Prostate gland (tissue), 2 donors: ENCODE data around the gene ZNF512B. TPM values are rescaled to one million over a fixed set of nuclear protein-coding genes. Genes with fewer than 3 reads are reported as not detected.

Experiments used
- DNase-seq: peaks from one replicate; pipeline ENCODE4 v3.0.0-alpha.2; 2019; ENCODE audit warnings: low spot score
- H3K27ac ChIP-seq, 2 donors: fragments of 200-600 bp; sonication (generic); 2 replicates each; pipeline ENCODE4 v1.5.1; 2017 to 2019
- H3K27me3 ChIP-seq: fragments of 200-600 bp; sonication (generic); replicated peaks from 2 replicates; pipeline ENCODE4 v1.5.1; 2019; ENCODE audit not compliant: insufficient read depth
- H3K36me3 ChIP-seq, 2 donors: fragments of 200-600 bp; sonication (generic); 1 replicate in 1 of 2; 2 replicates in 1 of 2; pipeline versions ENCODE4 v1.5.1 to v1.8.1; 2017 to 2019
- H3K4me1 ChIP-seq: fragments of 200-600 bp; sonication (generic); replicated peaks from 2 replicates; pipeline ENCODE4 v1.5.1; 2019
- H3K4me3 ChIP-seq, 2 donors: fragments of 200-600 bp; sonication (generic); 2 replicates each; pipeline ENCODE4 v1.5.1; 2017 to 2019
- H3K9me3 ChIP-seq: fragments of 200-600 bp; sonication (generic); 2 replicates; pipeline ENCODE4 v1.5.1; 2017
- POLR2A ChIP-seq: fragments of 450-650 bp; IDR thresholded peaks from one replicate; pipeline ENCODE4 v1.6.1; 2016; ENCODE audit warnings: antibody characterized with exemption, mild to moderate bottlenecking
- POLR2AphosphoS5 ChIP-seq: sonication (generic); formaldehyde crosslinking; IDR thresholded peaks from one replicate; pipeline ENCODE4 v1.6.1; 2017; ENCODE audit warnings: antibody characterized with exemption
- WGBS: methylation state at CpG from one replicate; pipeline ENCODE4 v1.1.5; 2018; 5-methylcytosine and 5-hydroxymethylcytosine counted together
- intact Hi-C: fragments of 100-400 bp; cut with DNase I; formaldehyde crosslinking; loops from one replicate; pipeline ENCODE4 v1.14.2; 2022
- total RNA-seq, 2 donors: library from RNA; depleted of rRNA; stranded (reverse); fragments of >200 nt; gene quantifications; one replicate each; pipeline ENCODE4 v1.1.0, GENCODE V29; 2016
- TF ChIP-seq, protein P1 (sequence below), 4 experiments: fragments of 200-600 bp in 2 of 4; fragments of 450-650 bp in 2 of 4; sonication (generic) in 2 of 4; IDR thresholded peaks; 1 replicate in 3 of 4; 2 replicates in 1 of 4; pipeline ENCODE4 v1.5.1; 2016 to 2019; ENCODE audit warnings: antibody characterized with exemption in 4 of 4, mild to moderate bottlenecking in 2 of 4, moderate library complexity in 2 of 4

ZNF512B gene
- total RNA-seq, 2 donors from 2014 or later: 12.2 to 24.6 TPM

- WGBS: 3% methylated on average over 25 of the region's 28 CpGs
- Histone ChIP-seq H3K27ac (peak overlapping the region; percentile 28 to 64), H3K4me3 (peak overlapping the region; percentile 32 to 93), H3K27me3 (no peaks in the 10 kb centered on the region), H3K36me3 (peaks cover 0 to 11% of the 10 kb centered on the region in 2 donors), H3K9me3 (no peaks in the 10 kb centered on the region), H3K4me1 (peaks cover 27% of the 10 kb centered on the region)
- peak; percentile 57 for DNase-seq
- intact Hi-C loops: no loop called here
- TF ChIP-seq POLR2A: peak; percentile 51
- TF ChIP-seq, protein P1, sequence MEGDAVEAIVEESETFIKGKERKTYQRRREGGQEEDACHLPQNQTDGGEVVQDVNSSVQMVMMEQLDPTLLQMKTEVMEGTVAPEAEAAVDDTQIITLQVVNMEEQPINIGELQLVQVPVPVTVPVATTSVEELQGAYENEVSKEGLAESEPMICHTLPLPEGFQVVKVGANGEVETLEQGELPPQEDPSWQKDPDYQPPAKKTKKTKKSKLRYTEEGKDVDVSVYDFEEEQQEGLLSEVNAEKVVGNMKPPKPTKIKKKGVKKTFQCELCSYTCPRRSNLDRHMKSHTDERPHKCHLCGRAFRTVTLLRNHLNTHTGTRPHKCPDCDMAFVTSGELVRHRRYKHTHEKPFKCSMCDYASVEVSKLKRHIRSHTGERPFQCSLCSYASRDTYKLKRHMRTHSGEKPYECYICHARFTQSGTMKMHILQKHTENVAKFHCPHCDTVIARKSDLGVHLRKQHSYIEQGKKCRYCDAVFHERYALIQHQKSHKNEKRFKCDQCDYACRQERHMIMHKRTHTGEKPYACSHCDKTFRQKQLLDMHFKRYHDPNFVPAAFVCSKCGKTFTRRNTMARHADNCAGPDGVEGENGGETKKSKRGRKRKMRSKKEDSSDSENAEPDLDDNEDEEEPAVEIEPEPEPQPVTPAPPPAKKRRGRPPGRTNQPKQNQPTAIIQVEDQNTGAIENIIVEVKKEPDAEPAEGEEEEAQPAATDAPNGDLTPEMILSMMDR (IDR thresholded peaks at IDR 0.05): peak in 1 of 4 experiments; percentile 34
- peak; percentile 66 for TF ChIP-seq POLR2AphosphoS5
Measured at GRCh38 chr20:63957004-63957689, 12.6 kb downstream of the ZNF512B start.

DNA sequence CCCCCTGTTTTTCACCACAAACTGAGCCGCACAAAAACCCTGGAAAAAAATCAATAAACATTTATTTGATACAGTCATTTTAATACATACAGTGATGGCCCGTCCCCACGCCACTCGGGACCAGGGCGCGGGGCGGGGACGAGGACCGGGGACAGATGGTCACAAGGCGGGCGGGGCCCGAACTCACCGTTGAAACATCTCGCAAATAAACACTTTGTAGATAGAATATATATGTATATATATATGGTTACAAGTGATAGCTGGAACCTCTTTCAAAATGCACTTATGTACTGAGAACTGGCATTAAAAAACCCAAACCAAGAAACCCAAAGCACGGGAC, 13.1 kb downstream of the ZNF512B start:
- Histone ChIP-seq H3K27ac (peak overlapping the region; percentile 28 to 64), H3K36me3 (peaks cover 0 to 11% of the 10 kb centered on the region in 2 donors), H3K9me3 (no peaks in the 10 kb centered on the region), H3K27me3 (no peaks in the 10 kb centered on the region), H3K4me3 (peak overlapping the region; percentile 32 to 93), H3K4me1 (peaks cover 32% of the 10 kb centered on the region)
- WGBS: 2% methylated on average over 15 of the region's 15 CpGs
- no peak for DNase-seq
- intact Hi-C loops: no loop called here
- no peak for TF ChIP-seq POLR2A
- TF ChIP-seq, protein P1 (IDR thresholded peaks at IDR 0.05): no peak
- TF ChIP-seq POLR2AphosphoS5: no peak

- Histone ChIP-seq H3K27ac (peak within 1 kb of the TSS; percentile 88 to 92), H3K27me3 (no peaks in the 10 kb centered on the region), H3K4me3 (peak within 1 kb of the TSS; percentile 93 to 98), H3K4me1 (peaks cover 36% of the 10 kb centered on the region), H3K9me3 (no peaks in the 10 kb centered on the region), H3K36me3 (peaks cover 0 to 11% of the 10 kb centered on the region in 2 donors)
- DNase-seq: peak; percentile 92
- WGBS: under 1% methylated on average over 61 of the region's 105 CpGs
- intact Hi-C loops: no loop called here
- peak; percentile 51 for TF ChIP-seq POLR2A
- TF ChIP-seq, protein P1 (IDR thresholded peaks at IDR 0.05): peak in 1 of 4 experiments; percentile 29
- TF ChIP-seq POLR2AphosphoS5: peak; percentile 86
Measured at GRCh38 chr20:63955827-63956663, 13.7 kb downstream of the ZNF512B start, which contains the start of gene UCKL1. TSS of gene UCKL1 (minus strand) at chr20:63956416. CDS start at chr20:63956372, 44 bp downstream.

DNA sequence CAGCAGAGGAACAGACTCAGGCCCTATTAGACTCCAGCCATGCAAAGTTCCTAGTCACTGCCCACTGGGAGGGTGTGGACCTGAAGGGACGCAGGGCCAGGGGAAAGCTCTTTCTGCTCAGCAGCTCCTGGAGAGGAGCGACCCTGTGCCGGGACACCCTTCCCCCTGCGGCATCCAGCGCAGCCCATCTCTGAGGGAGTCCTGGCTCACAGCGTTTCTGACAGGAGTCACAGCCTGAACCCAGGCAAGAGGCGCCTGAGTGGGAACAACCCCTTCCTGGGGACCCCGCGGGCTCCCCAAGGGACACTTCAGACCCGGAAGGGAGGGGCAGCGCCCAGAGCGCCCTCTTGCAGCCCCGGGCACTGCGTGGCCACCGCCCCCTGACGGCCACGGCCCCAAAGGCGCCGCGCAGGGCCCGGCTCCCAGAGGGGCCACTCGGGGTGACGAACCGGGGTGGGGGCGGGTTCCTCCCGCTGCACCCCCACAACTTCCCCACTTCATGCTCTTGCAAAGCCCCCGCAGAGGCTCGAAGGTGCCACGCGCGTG, 14.4 kb downstream of the ZNF512B start:
- H3K36me3 ChIP-seq: peaks cover 0 to 11% of the 10 kb centered on the region in 2 donors
- peak overlapping the region; percentile 88 to 92 for H3K27ac ChIP-seq
- no peak for DNase-seq
- no peaks in the 10 kb centered on the region for H3K27me3 ChIP-seq
- H3K4me1 ChIP-seq: peaks cover 40% of the 10 kb centered on the region
- WGBS: 2% methylated on average over 24 of the region's 31 CpGs
- TF ChIP-seq, protein P1 (IDR thresholded peaks at IDR 0.05): peak; percentile 24 to 63 (median 46)
- TF ChIP-seq POLR2A (no peak), POLR2AphosphoS5 (no peak)
- intact Hi-C loops: no loop called here
- H3K9me3 ChIP-seq: no peaks in the 10 kb centered on the region
- H3K4me3 ChIP-seq: peak overlapping the region; percentile 93 to 98
